GM12801 (cell line): ENCODE data around the gene WRAP53.

Experiments
- CTCF ChIP-seq: IDR thresholded peaks from one replicate; pipeline ENCODE4 v1.5.1; 2011; ENCODE audit warnings: control low read depth; ENCODE audit not compliant: insufficient read length; ENCODE audit errors: extremely low read depth

WRAP53 gene

DNA sequence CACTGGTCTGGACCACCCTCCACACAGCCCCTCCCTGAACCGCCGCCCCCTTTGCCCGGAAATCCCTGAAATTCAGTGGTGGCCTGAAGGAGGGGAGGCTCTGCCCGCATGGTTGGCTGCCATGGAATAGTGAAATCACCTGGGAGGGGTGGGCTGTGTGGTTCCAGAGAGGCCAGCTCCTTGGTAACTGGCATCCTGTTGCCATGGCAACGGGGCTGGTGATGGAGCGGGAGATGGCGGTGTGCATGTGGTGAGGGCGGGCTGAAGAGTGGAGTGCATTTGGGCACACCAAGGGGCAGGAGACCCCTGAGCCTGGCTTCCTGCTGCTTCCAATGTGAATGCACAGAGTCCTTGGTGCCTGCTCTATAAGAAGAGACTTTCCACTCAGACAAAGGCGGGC lies 19.2 kb downstream of the WRAP53 start:
- no peak for TF ChIP-seq CTCF

DNA sequence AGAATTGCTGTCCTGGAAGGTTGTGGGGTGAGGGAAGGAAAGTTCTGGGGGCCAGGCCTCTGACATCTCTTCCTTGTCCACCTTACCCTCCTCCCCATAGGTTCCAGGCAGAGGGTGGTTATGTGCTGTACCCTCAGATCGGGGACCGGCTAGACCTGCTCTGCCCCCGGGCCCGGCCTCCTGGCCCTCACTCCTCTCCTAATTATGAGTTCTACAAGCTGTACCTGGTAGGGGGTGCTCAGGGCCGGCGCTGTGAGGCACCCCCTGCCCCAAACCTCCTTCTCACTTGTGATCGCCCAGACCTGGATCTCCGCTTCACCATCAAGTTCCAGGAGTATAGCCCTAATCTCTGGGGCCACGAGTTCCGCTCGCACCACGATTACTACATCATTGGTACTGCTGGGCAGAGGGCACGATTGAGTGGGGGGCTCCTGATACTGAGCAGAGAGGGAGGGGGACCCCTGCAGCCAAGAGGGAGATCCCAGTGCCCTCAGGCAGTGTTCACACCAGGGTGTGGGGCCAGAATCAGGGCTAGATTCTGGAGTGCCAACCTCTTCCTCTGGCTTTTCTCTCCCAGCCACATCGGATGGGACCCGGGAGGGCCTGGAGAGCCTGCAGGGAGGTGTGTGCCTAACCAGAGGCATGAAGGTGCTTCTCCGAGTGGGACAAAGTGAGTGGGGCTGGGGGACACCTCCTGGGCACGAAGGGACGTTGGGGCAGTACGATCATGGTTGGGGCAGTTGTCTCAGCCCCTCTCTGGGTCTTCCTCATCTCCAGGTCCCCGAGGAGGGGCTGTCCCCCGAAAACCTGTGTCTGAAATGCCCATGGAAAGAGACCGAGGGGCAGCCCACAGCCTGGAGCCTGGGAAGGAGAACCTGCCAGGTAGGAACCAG lies 19.8 kb downstream of the WRAP53 start:
- no peak for TF ChIP-seq CTCF

GRCh38 chr17:7709031-7709430 lies 20.8 kb downstream of the WRAP53 start:
- TF ChIP-seq CTCF, result no peak

- no peak for TF ChIP-seq CTCF
These were observed 22.0 kb downstream of the WRAP53 start for GRCh38 chr17:7710301-7710700.

DNA sequence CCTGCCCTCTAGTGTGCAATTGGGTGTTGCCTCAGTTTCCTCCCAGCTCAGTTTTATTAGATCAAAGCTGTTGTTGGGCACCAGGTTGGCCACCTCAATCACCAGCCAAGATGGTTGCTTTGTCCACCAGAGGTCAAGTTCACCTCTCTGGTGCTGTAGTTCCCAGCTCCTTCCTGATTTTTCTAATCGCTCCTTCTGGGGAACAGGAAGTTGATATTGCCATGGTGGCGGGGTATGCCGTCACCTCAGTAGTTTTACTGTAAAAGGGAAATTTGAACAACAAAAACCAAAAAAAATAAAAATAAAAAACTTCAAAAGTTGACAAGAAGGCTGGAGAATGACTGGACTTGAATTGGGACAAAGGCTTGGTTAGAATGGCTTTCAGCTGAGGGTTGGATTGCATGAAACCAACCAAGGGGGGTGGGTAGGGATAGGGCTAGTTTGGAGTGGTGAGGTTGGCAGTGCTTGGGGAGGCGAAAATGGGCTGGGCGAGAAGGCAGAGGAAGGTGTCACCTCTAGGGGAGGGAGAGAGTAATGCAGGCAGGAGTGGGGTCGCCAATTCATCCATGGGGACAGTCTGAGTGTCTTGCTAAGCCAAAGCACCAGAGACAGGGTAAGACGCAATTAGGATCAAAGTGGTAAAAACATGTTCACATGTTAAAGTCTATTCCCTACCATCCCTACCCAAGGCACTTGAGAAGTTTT lies 22.9 kb downstream of the WRAP53 start:
- no peak for TF ChIP-seq CTCF

DNA sequence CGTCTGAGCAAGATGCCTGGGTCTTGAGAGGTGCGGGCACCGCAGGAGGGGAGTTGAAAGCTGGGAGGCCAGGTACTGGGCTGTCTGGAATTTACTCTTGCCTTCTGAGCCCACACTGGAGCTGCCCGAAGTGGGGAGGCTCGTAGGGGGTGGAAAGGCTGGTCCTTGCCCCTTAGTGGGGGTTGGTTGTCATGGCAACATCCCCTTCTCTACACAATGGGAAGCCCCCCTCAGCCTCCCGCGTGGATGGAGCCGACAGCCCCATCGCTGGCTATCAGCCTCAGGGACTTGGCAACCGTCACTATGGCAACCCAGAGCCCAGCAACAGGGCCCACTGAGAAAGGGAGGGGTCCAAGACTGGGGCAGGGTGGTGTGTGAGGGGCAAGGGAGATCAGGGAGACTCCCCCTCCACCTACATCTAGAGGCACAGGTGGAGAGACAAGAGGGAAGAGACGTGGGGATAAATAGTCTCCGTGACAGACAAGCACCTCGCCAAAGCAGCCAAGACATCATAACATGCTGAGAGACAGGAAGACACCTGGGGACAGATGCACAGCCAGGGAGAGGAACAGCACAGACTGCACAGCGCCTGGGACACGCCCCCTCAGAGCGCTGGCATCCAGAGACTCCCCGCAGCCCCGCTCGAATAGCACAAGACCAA lies 24.0 kb downstream of the WRAP53 start:
- TF ChIP-seq CTCF, result no peak

DNA sequence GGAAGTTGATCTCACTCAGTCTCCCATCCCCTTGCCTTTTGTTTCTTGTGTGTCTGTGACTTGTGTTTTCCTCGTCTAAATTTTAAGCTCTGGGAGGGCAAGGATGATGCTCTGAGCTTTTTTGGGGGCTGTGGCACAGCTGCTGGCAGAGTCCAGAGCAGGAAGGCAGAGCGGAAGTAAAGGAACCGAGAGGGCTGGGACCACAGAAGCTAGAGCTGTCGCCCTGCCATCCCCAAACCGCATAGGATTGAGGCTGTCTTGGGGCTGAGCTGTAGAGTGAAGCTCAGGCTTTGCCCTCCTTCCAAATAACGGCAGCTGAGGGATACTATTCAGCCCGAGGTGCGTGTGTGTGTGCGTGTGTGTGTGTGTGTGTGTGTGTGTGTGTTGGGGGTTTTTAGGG lies 25.5 kb downstream of the WRAP53 start:
- TF ChIP-seq CTCF, result no peak
